Neural cell (in vitro differentiated cells): ENCODE data around the gene SPEM1. TPM values are rescaled to one million over a fixed set of nuclear protein-coding genes. Genes with fewer than 3 reads are reported as not detected.

Experiments used
- H2AFZ ChIP-seq: fragments of 200-600, 300-800 bp; sonication (generic), shearing (Covaris generic); 2 replicates; pipeline ENCODE4 v1.6.0; 2014; ENCODE audit warnings: low read depth, mild to moderate bottlenecking, antibody characterized with exemption, low read length, moderate library complexity
- H3F3A ChIP-seq: fragments of 200-600 bp; shearing (Covaris generic); 2 replicates; pipeline ENCODE4 v1.6.1; 2016; ENCODE audit warnings: mild to moderate bottlenecking, moderate library complexity, mixed read lengths, antibody characterized with exemption, low read length; ENCODE audit not compliant: insufficient read depth, poor library complexity, severe bottlenecking
- H3K27ac ChIP-seq: fragments of 200-600, 300-800 bp; sonication (generic), shearing (Covaris generic); 2 replicates; pipeline ENCODE4 v1.5.1; 2014; ENCODE audit warnings: mild to moderate bottlenecking, low read length, moderate library complexity
- H3K27me3 ChIP-seq: fragments of 300-800, 200-600 bp; sonication (generic), shearing (Covaris generic); 2 replicates; pipeline ENCODE4 v1.6.0; 2014; ENCODE audit warnings: mild to moderate bottlenecking, low read depth, low read length, moderate library complexity; ENCODE audit not compliant: insufficient read depth
- H3K36me3 ChIP-seq: fragments of 300-800, 200-600 bp; sonication (generic), shearing (Covaris generic); 2 replicates; pipeline ENCODE4 v1.5.1; 2014; ENCODE audit warnings: mild to moderate bottlenecking, antibody characterized with exemption, low read length, moderate library complexity; ENCODE audit not compliant: insufficient read depth
- H3K4me2 ChIP-seq: fragments of 300-800, 200-600 bp; sonication (generic), shearing (Covaris generic); 2 replicates; pipeline ENCODE4 v1.6.0; 2014; ENCODE audit warnings: mild to moderate bottlenecking, low read length
- H3K4me3 ChIP-seq: fragments of 300-800, 200-600 bp; sonication (generic), shearing (Covaris generic); 2 replicates; pipeline ENCODE4 v1.5.1; 2014; ENCODE audit warnings: mild to moderate bottlenecking, low read length, moderate library complexity
- H3K79me2 ChIP-seq: fragments of 200-600 bp; shearing (Covaris generic); replicated peaks from 2 replicates; pipeline ENCODE4 v1.6.0; 2014; ENCODE audit warnings: mild to moderate bottlenecking, low read length, moderate library complexity; ENCODE audit not compliant: insufficient read depth
- H3K9ac ChIP-seq: fragments of 300-800, 200-600 bp; sonication (generic), shearing (Covaris generic); 2 replicates; pipeline ENCODE4 v1.6.1; 2016; ENCODE audit warnings: mild to moderate bottlenecking, low read length, mixed read lengths
- H3K9me2 ChIP-seq: fragments of 200-600 bp; shearing (Covaris generic); 2 replicates; pipeline ENCODE4 v1.6.1; 2016; ENCODE audit warnings: mild to moderate bottlenecking, low read length, mixed read lengths; ENCODE audit not compliant: insufficient read depth
- H3K9me3 ChIP-seq: fragments of 200-600, 300-800 bp; sonication (generic), shearing (Covaris generic); 2 replicates; pipeline ENCODE4 v1.6.1; 2016; ENCODE audit warnings: mild to moderate bottlenecking, mixed run types, low read length, moderate library complexity, mixed read lengths
- H4K20me1 ChIP-seq: fragments of 200-600 bp; shearing (Covaris generic); 2 replicates; pipeline ENCODE4 v1.6.1; 2016; ENCODE audit warnings: mild to moderate bottlenecking, mixed run types; ENCODE audit not compliant: insufficient read depth
- EP300 ChIP-seq: fragments of 450-650 bp; conservative IDR thresholded peaks from 2 replicates; pipeline ENCODE4 v1.6.1; 2014; ENCODE audit warnings: antibody characterized with exemption, mild to moderate bottlenecking, moderate library complexity; ENCODE audit not compliant: poor library complexity, severe bottlenecking
- MXI1 ChIP-seq: fragments of 450-650 bp; conservative IDR thresholded peaks from 2 replicates; pipeline ENCODE4 v1.6.1; 2014; ENCODE audit warnings: antibody characterized with exemption, mild to moderate bottlenecking; ENCODE audit not compliant: poor library complexity, severe bottlenecking
- POLR2AphosphoS5 ChIP-seq: IDR thresholded peaks from 2 replicates; pipeline ENCODE4 v1.6.1; 2012
- RAD21 ChIP-seq: fragments of 450-650 bp; conservative IDR thresholded peaks from 2 replicates; pipeline ENCODE4 v1.6.1; 2014; ENCODE audit warnings: antibody characterized with exemption, mild to moderate bottlenecking, moderate library complexity
- SMC3 ChIP-seq: fragments of 450-650 bp; conservative IDR thresholded peaks from 2 replicates; pipeline ENCODE4 v1.6.1; 2014; ENCODE audit warnings: antibody characterized with exemption, mild to moderate bottlenecking, moderate library complexity; ENCODE audit not compliant: poor library complexity
- TAF1 ChIP-seq: IDR thresholded peaks from 2 replicates; pipeline ENCODE4 v1.6.1; 2012; ENCODE audit warnings: low read depth
- polyA plus RNA-seq: library from polyadenylated mRNA; depleted of rRNA; stranded (reverse); fragments of >200 nt; gene quantifications from 2 replicates; pipeline ENCODE4 v1.2.3, GENCODE V29; 2014
- TF ChIP-seq, protein P1 (sequence below): fragments of 450-650 bp; IDR thresholded peaks from 2 replicates; pipeline ENCODE4 v1.5.1; 2014; ENCODE audit warnings: antibody characterized with exemption, mild to moderate bottlenecking, moderate library complexity; ENCODE audit not compliant: poor library complexity, severe bottlenecking
- TF ChIP-seq, protein P2 (sequence below): IDR thresholded peaks from 2 replicates; pipeline ENCODE4 v1.6.1; 2012; ENCODE audit warnings: borderline replicate concordance

Gene SPEM1
- polyA plus RNA-seq, 1 donor from 2014 or later: not detected

DNA sequence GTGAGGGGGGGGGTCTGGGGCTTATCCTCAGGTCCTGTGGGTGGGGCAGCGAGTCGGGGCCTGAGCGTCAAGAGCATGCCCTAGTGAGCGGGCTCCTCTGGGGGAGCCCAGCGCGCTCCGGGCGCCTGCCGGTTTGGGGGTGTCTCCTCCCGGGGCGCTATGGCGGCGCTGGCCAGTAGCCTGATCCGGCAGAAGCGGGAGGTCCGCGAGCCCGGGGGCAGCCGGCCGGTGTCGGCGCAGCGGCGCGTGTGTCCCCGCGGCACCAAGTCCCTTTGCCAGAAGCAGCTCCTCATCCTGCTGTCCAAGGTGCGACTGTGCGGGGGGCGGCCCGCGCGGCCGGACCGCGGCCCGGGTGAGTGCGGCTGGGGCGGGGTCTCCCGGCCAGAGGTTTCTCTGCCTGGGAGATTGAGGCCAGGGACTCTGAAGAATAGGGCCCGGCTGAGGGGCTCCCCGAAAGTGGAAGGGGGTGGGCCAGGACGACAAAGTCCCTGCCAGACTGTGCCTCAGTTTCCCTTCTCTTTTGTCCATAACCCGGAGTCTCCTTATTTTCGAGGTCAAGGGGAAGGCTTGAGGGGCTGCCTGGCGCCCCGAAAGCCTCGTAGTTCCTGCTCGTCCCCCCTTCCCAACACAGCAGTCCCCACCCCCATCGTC lies 19.5 kb downstream of the SPEM1 start, which contains the start of gene FGF11:
FGF11 (plus strand) TSS at position 51 of the 651 bp plus-strand sequence; CDS start at position 160, 109 bp downstream.
- Histone ChIP-seq H3K27me3 (peaks cover 43% of the 10 kb centered on the region), H3K9me3 (no peaks in the 10 kb centered on the region), H3K79me2 (no peaks in the 10 kb centered on the region), H3K9ac (peak within 1 kb of the TSS; percentile 97), H3K27ac (peak within 1 kb of the TSS; percentile 99), H3K9me2 (no peaks in the 10 kb centered on the region), H4K20me1 (no peaks in the 10 kb centered on the region), H3K4me2 (peak within 1 kb of the TSS; percentile 89), H3K4me3 (peak within 1 kb of the TSS; percentile 85), H2AFZ (peak within 1 kb of the TSS; percentile 47), H3F3A (peaks cover 4% of the 10 kb centered on the region), H3K36me3 (no peaks in the 10 kb centered on the region)
- TF ChIP-seq, protein P1, sequence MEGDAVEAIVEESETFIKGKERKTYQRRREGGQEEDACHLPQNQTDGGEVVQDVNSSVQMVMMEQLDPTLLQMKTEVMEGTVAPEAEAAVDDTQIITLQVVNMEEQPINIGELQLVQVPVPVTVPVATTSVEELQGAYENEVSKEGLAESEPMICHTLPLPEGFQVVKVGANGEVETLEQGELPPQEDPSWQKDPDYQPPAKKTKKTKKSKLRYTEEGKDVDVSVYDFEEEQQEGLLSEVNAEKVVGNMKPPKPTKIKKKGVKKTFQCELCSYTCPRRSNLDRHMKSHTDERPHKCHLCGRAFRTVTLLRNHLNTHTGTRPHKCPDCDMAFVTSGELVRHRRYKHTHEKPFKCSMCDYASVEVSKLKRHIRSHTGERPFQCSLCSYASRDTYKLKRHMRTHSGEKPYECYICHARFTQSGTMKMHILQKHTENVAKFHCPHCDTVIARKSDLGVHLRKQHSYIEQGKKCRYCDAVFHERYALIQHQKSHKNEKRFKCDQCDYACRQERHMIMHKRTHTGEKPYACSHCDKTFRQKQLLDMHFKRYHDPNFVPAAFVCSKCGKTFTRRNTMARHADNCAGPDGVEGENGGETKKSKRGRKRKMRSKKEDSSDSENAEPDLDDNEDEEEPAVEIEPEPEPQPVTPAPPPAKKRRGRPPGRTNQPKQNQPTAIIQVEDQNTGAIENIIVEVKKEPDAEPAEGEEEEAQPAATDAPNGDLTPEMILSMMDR: no peak
- TF ChIP-seq MXI1: peak; percentile 6

DNA sequence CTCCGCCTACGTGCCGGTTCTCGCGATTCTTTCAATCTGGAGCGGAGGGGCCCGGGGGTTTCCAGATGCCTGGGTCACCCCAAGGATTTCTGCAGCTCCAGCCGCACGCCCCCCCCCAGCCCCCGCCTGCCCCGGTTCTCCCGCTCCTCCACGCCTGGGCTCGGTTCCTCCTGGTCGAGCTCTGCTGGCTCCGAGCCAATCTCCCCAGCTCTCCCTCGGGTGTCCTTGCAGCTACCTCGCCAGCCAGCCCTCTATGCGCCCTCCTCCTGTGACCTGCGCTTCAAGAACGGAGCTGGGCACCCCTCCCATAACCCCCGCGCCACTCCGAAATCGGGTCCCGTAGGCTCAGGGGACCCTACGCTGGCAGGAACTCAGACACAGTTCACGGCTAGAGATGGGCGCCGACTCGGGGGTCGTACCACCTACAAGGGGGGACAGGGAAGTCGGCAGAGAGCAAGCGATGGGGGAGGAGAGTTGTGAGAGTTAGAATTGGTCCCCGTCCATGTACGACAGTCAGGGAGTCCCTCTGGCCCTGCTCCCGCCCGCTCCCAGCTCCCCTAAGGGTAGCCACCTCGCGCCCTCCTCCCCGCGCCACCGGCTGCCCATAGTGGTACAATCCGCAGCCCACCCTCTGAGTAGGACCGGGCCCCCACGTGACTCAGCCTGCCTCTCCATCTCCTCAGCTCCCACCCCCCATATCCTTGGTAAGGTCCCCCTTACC lies 20.1 kb downstream of the SPEM1 start:
- no peaks in the 10 kb centered on the region for H3K9me3 ChIP-seq
- H3K36me3 ChIP-seq: no peaks in the 10 kb centered on the region
- H2AFZ ChIP-seq: peak overlapping the region; percentile 47
- no peaks in the 10 kb centered on the region for H3K79me2 ChIP-seq
- H3F3A ChIP-seq: peaks cover 4% of the 10 kb centered on the region
- H4K20me1 ChIP-seq: no peaks in the 10 kb centered on the region
- H3K27me3 ChIP-seq: peaks cover 40% of the 10 kb centered on the region
- no peak for TF ChIP-seq RAD21
- TF ChIP-seq EP300: peak; percentile 30
- TF ChIP-seq, protein P2, sequence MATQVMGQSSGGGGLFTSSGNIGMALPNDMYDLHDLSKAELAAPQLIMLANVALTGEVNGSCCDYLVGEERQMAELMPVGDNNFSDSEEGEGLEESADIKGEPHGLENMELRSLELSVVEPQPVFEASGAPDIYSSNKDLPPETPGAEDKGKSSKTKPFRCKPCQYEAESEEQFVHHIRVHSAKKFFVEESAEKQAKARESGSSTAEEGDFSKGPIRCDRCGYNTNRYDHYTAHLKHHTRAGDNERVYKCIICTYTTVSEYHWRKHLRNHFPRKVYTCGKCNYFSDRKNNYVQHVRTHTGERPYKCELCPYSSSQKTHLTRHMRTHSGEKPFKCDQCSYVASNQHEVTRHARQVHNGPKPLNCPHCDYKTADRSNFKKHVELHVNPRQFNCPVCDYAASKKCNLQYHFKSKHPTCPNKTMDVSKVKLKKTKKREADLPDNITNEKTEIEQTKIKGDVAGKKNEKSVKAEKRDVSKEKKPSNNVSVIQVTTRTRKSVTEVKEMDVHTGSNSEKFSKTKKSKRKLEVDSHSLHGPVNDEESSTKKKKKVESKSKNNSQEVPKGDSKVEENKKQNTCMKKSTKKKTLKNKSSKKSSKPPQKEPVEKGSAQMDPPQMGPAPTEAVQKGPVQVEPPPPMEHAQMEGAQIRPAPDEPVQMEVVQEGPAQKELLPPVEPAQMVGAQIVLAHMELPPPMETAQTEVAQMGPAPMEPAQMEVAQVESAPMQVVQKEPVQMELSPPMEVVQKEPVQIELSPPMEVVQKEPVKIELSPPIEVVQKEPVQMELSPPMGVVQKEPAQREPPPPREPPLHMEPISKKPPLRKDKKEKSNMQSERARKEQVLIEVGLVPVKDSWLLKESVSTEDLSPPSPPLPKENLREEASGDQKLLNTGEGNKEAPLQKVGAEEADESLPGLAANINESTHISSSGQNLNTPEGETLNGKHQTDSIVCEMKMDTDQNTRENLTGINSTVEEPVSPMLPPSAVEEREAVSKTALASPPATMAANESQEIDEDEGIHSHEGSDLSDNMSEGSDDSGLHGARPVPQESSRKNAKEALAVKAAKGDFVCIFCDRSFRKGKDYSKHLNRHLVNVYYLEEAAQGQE: peak; percentile 75
- TF ChIP-seq POLR2AphosphoS5: peak; percentile 86
- peak; percentile 93 for TF ChIP-seq TAF1
- H3K4me2 ChIP-seq: peak overlapping the region; percentile 89
- no peaks in the 10 kb centered on the region for H3K9me2 ChIP-seq
- peak overlapping the region; percentile 97 for H3K9ac ChIP-seq
- H3K4me3 ChIP-seq: peak overlapping the region; percentile 85
- H3K27ac ChIP-seq: peak overlapping the region; percentile 99

DNA sequence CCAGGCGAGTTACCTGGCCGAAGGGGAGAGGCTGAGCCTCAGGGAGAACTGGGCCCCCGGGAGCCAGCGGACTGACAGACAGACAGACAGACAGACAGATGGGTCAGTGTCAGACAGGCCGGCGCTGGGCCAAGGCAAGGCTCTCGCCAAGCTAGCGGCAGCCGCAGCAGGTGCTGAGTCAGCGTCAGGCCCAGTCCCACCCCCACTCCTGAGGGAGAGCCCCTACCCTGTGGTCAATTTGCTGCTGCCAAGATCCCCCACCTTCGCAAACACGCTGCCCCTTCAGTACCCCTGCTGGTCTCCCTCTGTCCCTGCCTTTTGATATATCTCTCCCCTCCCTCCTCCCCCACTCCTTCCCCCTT lies 20.7 kb downstream of the SPEM1 start:
- Histone ChIP-seq H3F3A (peaks cover 4% of the 10 kb centered on the region), H3K79me2 (no peaks in the 10 kb centered on the region), H3K27me3 (peaks cover 40% of the 10 kb centered on the region), H3K4me2 (peak overlapping the region; percentile 79), H3K9me2 (no peaks in the 10 kb centered on the region), H3K9ac (peak overlapping the region; percentile 97), H3K4me3 (peak overlapping the region; percentile 85), H3K36me3 (no peaks in the 10 kb centered on the region), H4K20me1 (no peaks in the 10 kb centered on the region), H2AFZ (peak overlapping the region; percentile 47), H3K27ac (peak overlapping the region; percentile 99), H3K9me3 (no peaks in the 10 kb centered on the region)
- peak; percentile 26 for TF ChIP-seq EP300
- TF ChIP-seq RAD21: no peak
- TF ChIP-seq, protein P1: peak; percentile 42
- no peak for TF ChIP-seq SMC3
